ENCODE results near the gene RESP18. TPM values are rescaled to one million over a fixed set of nuclear protein-coding genes. Genes with fewer than 3 reads are reported as not detected.

The RESP18 gene
- not detected in 2 replicates for total RNA-seq

- DNase-seq (ENCODE audit: extremely low read depth, low read depth, low spot score), result no peak
Observed at GRCh38 chr2:219332542-219332941, at the start of gene RESP18. Gene RESP18, minus strand, starts transcription at chr2:219332744.

DNA sequence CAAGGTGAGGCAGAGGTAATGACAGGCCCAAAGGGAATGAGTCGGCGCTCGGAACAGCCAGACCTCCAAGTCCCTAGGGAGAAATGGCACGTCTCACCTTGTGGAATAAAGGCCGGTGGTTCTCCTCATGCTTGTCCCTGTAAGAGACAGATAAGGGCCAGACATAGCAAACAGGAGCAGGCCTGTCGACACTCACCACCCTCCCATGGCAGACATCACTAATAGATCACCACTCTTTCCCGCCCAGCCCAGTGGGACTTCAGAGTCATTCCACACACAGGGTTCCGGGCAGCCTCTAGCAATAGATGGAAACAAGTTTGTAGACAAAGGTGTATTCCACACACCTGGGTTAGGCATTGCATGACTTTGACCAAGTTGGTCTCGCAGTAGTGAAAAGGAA lies 48.9 kb upstream of the RESP18 start:
- DNase-seq (ENCODE audit: extremely low read depth, low read depth, low spot score), result no peak

- no peak for DNase-seq (ENCODE audit: extremely low read depth, low read depth, low spot score)
Observed at GRCh38 chr2:219380926-219381325, 48.4 kb upstream of the RESP18 start.

DNA sequence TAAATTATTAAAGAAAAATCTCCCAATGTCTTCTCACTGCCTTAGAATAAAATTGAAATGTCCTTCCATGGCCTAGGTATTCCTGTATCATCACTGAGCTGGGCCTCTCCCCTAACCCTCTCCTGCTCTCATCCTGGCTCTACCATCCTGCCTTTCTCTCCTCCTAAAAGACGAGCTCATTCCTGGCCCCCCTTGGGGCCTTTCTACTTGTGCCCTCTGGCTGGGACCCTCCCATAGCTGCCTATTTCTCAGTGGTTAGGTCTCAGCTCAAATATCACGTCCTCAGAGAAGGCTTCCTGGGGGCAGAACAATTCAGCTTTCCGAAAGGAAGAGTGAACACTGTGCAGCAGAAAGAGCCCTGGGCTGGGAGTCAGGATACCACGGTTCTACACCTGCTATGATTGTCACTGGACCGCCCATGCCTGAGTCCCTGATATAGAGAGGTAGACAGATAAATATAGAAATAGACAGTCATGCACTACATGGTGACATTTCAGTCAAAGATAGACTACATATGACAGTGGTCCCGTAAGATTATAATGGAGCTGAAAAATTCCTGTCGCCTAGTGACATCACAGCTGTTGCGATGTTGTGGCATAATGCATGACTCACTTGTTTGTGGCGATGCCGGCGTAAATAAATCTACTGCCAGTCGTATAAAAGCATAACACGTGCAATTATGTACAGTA lies 45.8 kb upstream of the RESP18 start:
- DNase-seq (ENCODE audit: extremely low read depth, low read depth, low spot score), result no peak

- no peak for DNase-seq (ENCODE audit: extremely low read depth, low read depth, low spot score)
Observed at GRCh38 chr2:219369447-219369861, 36.9 kb upstream of the RESP18 start.

- DNase-seq (ENCODE audit: extremely low read depth, low read depth, low spot score), result no peak
Observed at GRCh38 chr2:219368690-219369191, 36.2 kb upstream of the RESP18 start.

GRCh38 chr2:219362524-219363164 lies 30.1 kb upstream of the RESP18 start:
- no peak for DNase-seq (ENCODE audit: extremely low read depth, low read depth, low spot score)

DNA sequence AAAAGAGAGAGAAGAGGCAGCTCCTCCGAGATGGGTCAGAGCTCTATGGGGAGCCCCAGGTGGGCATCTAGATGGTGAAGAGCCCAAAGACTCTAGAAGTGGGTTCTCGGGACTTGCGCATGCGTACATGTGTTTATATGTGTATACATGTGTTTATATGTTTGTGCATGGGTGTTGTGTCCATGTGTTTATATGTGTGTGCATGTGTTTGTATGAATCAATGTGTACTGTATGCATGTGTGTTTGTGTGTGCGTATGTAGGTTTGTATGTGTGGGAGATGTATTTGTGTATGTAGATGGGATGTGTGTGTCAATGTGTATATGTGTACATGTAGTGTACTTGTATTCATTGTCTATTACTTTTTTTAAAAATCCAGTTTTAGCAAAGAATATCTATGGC lies 29.5 kb upstream of the RESP18 start:
- DNase-seq (ENCODE audit: extremely low read depth, low read depth, low spot score), result no peak

GRCh38 chr2:219358170-219359075 lies 25.9 kb upstream of the RESP18 start:
- no peak for DNase-seq (ENCODE audit: extremely low read depth, low read depth, low spot score)

GRCh38 chr2:219356834-219357233 lies 24.3 kb upstream of the RESP18 start:
- no peak for DNase-seq (ENCODE audit: extremely low read depth, low read depth, low spot score)

GRCh38 chr2:219354582-219354981 lies 22.0 kb upstream of the RESP18 start:
- no peak for DNase-seq (ENCODE audit: extremely low read depth, low read depth, low spot score)

DNA sequence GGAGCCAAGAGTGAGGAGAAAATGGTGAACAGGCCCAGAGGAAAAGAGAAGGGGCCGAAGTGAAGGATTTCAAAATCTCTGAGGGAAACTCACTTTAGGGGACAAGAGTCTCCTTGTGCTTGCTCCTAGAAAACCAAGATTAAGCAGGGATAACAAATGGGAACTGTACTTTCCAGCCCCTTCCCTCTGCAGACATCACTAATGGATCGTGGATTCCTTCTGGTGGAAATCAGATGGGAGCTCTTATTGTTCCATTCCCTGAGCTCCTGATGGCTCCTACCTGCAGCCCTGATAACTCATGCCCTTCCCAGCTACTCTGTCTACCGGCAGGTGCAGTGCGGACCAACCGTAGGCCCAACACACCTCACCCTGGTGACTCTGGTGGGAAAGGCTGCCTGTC lies 20.6 kb upstream of the RESP18 start:
- no peak for DNase-seq (ENCODE audit: extremely low read depth, low read depth, low spot score)

DNA sequence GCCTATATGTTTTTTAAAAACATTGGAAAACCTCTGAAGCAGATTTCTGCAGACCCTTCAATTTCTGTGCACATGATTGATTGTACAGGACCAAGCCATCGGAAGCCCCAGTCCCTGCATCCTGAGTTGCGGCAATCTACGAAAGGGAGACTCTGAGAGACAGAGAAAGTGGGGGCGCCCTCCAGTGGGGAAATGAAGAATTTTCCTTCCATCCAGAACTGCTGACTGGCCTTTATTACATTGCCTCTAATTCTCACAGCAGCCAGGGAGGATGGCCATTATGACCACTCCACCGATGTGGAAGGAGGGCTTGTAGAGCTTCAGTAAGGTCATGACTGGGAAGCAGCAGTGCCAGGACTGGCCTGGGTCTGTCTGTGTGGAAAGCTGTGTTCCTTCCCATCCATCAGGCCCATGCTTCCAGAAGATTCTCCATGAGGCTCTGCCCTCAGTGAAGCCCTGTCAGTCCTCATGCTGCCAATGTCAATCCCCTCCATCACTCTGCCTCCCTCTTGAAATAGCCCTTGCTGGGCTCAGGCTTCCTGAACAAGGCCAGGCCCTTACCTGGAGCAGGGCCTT lies 20.0 kb upstream of the RESP18 start:
- DNase-seq (ENCODE audit: extremely low read depth, low read depth, low spot score), result no peak

DNA sequence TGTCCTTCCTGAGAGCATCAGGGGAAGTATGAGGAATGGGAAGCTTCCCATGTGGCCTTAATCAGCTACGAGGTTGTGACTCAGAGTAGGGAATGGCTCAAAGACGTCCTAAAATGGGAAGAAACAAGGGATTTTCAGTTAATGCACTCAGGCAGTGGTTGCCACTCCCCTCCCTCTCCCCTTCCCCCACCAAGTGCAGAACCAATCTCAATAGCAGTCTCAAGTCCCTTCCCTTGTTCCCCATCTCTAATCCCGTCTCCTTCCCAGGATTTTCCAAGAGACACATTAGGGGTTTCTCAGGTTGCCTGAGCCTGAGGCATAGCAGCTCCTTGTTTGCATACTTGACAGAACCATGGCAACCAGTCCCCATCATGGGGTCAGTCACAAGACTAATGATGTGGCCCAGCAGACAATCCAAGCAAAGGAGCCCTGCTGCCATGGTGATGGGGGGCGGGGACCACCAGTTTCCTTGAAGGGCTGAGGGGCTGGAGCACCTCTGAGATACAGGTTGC lies 18.2 kb upstream of the RESP18 start:
- DNase-seq (ENCODE audit: extremely low read depth, low read depth, low spot score), result no peak

DNA sequence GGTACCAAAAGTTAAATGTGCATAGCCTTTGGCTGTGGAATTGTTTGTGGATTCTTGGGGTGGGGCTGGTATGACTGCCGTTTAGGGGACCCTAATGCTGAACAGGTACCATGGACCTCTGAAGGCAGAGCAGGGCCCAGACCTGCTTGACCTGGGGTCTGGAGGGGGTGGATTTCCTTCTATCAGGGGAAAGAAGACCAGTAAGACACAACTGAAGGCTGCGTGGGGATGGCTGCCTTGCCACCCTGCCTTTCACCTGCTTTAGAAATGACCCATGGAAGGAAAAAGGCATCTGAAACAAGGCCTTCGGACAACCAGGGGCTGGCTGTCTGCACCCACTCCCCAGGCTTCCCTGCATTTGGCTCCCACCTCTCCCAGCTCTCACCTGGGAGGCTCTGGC lies 17.7 kb upstream of the RESP18 start:
- DNase-seq (ENCODE audit: extremely low read depth, low read depth, low spot score), result no peak

- no peak for DNase-seq (ENCODE audit: extremely low read depth, low read depth, low spot score)
Observed at GRCh38 chr2:219344751-219345430, 12.3 kb upstream of the RESP18 start.

DNA sequence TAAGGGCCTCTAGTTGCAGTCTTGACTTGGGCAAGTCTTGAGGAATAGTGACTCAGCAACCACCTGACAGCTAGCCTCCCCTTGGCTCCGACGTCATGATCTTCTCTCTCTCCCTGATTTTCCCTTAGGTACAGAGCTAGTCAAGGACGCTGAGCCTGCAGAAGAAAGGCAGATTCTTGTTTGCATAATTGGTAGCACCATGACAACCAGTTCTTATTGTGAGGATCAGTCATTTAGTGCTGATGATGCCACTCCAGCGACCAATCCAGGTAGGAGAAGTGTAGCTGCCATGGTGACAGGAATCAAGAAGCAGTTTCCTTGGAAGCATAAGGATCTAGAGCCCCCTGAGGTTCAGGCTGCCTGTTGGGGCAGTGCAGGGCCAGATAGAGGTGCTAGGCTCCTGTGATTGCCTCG lies 2.8 kb upstream of the RESP18 start:
- DNase-seq (ENCODE audit: extremely low read depth, low read depth, low spot score), result no peak

DNA sequence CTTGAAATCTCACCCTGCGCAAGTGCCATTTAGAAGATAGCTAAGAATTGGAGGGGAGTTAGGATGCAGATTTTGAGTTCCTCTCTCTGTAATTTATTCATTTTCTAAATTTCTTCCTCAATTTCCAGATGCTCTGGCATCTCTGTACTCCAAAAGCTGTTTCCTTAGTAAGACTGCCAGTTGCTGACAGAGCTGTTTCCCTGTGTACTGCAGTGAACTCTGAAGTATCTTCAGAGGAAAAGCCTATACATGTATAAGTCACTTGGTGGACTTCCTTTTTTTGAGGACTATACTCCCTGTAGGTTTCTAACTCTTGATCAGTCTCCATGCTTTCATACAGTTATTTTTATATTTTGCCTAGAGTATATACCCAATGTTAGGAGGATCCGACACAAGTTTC lies 1.5 kb upstream of the RESP18 start:
- DNase-seq (ENCODE audit: extremely low read depth, low read depth, low spot score), result no peak

DNA sequence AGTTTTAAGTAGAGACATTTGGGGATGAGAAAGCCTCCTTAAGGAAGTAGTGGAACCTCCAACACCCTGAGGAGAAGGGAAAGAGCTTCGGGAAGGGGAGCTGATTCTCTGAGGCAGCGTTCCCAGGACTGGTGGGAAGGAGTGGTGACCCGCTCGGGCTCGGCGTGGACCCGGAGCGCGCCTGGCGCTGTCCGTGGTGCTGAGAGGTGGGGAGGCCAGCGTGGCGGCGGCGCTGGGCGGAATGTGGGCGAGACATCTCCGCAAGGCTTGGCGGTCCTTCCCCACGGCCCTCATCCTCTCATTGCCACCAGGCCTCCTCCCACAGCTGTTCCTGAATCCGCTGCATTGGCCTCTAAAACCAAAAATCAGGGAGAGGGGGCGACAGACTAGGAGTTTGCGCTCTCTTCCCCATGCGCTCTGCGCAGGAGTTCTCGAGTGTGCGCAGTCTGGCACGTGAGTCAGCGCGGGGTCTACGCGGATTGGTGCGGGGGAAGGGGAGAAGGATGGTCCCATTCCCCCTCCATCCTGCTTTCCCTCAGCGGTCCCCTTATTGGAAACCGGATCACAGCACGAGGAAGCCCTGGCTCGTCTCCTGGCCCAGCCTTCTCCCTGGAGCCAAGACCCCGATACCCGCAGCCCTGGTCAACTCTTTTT lies 857 bp downstream of the RESP18 start:
- DNase-seq (ENCODE audit: extremely low read depth, low read depth, low spot score), result no peak

GRCh38 chr2:219327719-219328118 lies 4.8 kb downstream of the RESP18 start:
- no peak for DNase-seq (ENCODE audit: extremely low read depth, low read depth, low spot score)
